Measurements from ENCODE around the gene KRT36.

GRCh38 chr17:41494524-41494923, 4.8 kb upstream of the KRT36 start:
- TF ChIP-seq CTCF (IDR thresholded peaks at IDR 0.05) = no peak
- TF ChIP-seq POLR2AphosphoS5 (IDR thresholded peaks at IDR 0.05) = no peak
- no peak for TF ChIP-seq POLR2A (IDR thresholded peaks at IDR 0.05)

All from stomach (tissue), 4 donors.